HG02623 (cell line): Measurements from ENCODE around the gene GPR132.
A peak's percentile ranks its signal among the peaks of the same experiment; 100 is the strongest.
"Not testable (repeated sequence)": the region's sequence is repeated elsewhere in the genome, so short reads cannot be mapped to it uniquely, and the experiment has no call there.

Experiments
- ATAC-seq: cut with Tn5 transposase; IDR thresholded peaks from one replicate; pipeline ENCODE4 v1.9.1; 2021; ENCODE audit warnings: moderate library complexity; ENCODE audit not compliant: unreplicated experiment

The GPR132 gene

DNA sequence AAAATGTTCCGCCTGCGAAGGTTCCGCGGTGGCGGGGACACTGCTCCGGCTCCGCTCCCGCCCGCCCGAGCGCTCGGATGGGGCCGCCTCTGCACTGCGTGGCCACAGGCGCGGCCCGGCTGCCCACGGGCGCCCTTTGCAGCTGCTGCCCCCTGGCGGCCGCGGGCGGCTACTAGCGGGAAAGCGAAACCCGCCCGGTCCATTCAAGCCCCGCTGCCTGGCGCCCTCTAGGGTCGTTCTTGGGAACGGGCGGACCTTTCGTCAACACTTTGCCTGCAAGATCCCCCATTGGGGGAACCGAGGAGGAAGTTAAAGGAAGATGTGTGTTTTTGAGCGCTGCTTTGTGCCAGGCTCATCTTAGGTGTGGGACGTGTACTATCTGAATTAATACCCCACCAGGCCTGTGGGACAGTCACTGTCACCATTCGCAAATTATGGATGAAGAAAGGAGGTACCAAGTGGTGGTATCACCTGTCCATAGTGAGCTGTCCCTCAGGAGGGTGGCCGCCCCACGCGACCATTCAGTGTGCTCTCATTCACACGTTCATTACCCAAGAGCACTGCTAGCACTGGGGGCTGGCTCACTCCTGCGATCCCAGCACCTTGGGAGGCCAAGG lies 19.4 kb downstream of the GPR132 start:
- ATAC-seq = peak; percentile 67

GRCh38 chr14:105043641-105044040 lies 21.6 kb downstream of the GPR132 start:
- no peak for ATAC-seq

GRCh38 chr14:105042813-105043212 lies 22.4 kb downstream of the GPR132 start:
- no peak for ATAC-seq

DNA sequence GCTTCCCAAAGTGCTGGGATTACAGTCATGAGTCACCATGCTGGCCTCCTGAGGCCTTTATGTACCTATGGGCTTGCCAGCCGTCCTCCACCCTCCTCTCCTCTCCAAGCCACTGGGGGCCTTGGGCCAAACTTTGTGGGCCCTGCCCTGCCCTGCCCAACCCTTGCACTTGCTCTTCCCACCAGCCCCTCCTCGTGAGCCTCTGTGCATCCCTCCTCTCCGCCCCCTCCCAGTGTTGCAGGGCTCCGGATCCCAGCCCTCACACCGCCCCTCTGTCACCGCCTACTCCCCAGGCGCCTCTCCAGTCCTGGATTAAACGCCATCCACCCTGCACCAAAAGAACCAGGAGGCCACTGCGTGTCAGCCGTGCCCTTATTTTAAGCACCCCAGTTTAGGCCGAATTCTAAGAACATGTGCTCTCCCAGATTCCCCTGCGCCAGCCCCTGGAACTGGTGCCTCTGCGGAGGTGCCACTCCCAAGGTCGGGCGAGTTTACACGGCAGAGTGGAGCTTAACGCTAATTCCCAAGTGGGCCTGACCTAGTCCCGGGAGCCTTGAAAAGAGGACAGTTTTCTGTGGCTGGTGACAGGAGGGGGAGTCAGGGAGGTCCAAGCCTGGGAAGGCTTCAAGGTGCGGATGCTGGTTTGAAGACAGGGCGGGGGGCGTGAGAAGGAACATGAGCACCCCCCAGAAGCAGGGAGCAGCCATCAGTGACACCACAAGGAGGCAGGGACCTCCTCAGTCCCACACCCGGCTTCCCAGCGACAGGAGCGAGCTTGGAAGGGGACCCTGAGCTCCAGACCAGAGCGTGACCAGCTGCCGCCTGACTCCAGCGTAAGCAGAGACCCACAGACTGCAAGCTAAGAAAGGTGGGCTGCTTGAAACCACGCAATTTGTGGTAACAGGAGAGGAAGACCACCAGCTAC lies 23.1 kb downstream of the GPR132 start:
- no peak for ATAC-seq

GRCh38 chr14:105039458-105040205 lies 25.6 kb downstream of the GPR132 start:
- ATAC-seq = no peak

DNA sequence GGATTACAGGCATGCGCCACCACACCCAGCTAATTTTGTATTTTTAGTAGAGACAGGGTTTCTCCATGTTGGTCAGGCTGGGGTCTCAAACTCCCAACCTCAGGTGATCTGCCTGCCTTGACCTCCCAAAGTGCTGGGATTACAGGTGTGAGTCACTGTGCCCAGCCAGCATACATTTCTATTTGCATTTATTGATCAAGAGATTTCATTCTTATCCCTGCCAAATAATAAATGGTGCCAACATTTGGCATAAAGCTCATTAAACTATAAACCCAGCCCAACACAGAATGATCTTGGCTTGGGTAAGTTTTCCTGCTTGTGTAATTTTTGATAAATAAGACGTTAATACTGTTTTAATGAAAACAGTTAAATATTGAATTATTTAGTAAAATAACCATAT lies 29.6 kb downstream of the GPR132 start:
- not testable (repeated sequence) for ATAC-seq

GRCh38 chr14:105034315-105035039 lies 30.8 kb downstream of the GPR132 start:
- no peak for ATAC-seq

DNA sequence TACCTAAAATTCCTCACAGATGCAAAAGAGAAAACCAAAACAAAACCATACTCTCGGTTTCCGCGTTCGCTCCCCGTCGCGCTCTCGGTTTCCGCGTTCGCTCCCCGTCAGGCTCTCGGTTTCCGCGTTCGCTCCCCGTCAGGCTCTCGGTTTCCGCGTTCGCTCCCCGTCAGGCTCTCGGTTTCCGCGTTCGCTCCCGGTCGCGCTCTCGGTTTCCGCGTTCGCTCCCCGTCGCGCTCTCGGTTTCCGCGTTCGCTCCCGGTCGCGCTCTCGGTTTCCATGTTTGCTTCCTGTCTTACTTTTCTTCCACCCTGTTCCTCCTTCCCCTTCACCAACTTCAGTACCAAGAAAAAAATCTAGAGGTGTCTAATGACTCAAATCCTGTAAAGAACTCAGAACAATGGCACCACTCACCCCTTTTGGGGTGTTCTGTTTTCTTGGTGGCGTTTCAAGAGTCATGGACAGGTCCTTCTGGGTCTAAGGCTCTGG lies 31.8 kb downstream of the GPR132 start:
- not testable (repeated sequence) for ATAC-seq

- ATAC-seq = not testable (repeated sequence)
Observed at GRCh38 chr14:105032451-105032901, 32.8 kb downstream of the GPR132 start.

- ATAC-seq = no peak
Observed at GRCh38 chr14:105030836-105031396, 34.3 kb downstream of the GPR132 start.

DNA sequence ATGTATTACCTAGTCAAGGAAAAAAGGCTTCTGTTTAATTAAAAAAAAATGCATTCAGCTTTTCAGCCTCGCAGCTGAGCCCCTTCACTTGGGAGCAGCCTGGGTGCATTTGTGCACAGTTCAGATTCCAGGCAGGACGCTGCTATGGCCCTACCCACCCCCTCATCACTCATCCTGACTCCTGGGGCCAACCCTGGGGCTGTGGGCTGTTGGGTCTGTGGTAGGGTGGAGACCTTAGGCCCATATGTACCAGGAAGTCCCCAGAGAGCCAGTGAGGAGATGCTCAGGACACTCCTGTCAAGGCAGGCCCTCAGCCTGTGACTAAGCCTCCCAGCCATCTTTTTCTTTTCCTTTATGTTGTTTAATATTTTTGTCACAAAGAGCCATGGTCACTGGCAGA lies 35.0 kb downstream of the GPR132 start:
- ATAC-seq = no peak

- no peak for ATAC-seq
Observed at GRCh38 chr14:105029402-105029801, 35.8 kb downstream of the GPR132 start.

DNA sequence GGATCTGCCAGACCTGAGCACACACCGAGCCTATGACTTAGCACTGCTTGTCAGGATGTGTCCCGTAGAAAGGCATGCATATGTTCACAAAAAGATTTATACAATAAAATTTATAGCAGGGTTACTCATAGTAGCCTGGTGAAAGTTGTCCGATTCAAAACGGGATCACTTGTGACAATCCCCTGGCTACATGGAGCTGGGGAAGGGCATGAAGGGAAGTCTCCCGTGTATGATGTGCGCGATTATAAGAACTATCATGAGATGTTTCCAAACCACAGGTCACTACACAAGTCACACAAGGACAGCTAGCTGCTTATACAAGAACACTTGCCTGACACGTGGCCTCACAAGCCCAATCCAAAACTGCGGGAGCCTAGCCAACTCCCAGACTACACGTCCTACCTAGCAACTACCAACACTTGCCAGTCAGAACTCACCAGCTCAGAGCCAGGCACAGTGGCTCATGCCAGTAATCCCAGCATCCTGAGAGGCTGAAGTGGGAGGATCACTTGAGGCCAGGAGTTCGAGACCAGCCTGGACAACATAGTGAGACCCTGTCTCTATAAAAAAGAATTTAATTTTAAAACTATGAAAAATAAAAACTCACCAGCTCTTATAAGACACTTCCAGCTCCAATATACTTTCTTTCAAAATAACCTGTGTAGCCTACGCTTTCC lies 36.8 kb downstream of the GPR132 start:
- ATAC-seq = no peak

DNA sequence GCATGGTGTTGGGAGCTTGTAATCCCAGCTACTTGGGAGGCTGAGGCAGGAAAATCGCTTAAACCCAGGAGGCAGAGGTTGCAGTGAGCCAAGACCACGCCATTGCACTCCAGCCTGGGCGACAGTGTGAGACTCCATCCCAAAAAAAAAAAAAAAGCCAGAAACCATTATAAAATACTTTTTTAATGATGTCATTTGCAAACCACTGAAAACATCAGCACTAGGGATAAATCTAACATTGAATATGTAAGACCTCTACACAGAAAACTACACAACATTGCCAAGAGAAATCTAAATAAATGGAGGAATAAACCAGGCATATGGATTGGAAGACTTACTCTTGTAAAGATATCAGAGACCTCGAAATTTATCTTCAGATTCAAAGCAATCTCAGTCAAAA lies 37.5 kb downstream of the GPR132 start:
- not testable (repeated sequence) for ATAC-seq

DNA sequence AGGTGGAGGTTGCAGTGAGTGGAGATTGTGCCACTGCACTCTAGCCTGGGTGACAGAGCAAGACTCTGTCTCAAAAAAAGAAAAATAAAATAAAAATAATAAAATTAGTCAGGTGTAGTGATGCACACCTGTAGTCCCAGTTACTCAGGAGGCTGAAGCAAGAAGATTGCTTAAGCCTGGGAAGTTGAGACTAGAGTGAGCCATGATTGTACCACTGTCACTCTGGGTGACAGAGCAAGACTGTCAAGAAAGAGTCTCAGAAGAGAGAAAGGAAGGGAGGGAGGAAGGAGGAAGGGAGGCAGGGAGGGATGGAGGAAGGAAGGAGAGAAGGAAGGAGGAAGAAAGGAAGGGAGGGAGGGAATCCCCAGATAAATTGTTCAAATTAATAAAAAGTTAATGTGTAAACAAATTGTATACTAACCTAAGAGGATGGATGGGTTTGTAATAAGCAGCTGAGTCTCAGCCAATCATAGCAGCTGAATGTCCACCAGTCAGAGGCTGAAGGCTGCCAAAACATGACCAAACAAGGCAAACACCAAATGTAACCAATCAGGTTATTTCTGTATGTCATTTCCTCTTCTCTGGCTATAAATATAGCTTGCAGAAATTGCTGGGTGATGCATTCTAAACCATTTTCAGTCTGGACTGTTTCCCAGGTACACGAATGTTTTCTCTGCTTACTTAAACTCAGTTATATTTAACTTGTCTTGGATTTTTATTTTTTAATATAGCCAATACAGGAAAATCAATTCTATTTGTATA lies 38.2 kb downstream of the GPR132 start:
- ATAC-seq = no peak

- ATAC-seq = no peak
Observed at GRCh38 chr14:105026033-105026785, 39.0 kb downstream of the GPR132 start.

DNA sequence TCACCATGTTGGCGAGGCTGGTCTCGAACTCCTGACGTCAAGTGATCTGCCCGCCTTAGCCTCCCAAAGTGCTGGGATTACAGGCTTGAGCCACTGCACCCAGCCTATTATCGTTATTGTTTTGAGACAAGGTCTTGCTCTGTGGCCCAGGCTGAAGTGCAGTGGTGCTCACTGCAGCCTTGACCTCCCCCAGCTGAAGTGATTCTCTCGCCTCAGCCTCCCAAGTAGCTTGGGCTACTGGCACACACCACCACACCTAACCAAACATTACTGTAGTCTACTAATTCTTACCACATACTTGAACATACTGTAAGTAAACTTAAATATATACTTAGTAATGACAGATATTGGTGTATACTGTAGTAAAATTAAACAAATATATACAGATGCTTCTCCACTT lies 39.8 kb downstream of the GPR132 start:
- ATAC-seq = no peak

DNA sequence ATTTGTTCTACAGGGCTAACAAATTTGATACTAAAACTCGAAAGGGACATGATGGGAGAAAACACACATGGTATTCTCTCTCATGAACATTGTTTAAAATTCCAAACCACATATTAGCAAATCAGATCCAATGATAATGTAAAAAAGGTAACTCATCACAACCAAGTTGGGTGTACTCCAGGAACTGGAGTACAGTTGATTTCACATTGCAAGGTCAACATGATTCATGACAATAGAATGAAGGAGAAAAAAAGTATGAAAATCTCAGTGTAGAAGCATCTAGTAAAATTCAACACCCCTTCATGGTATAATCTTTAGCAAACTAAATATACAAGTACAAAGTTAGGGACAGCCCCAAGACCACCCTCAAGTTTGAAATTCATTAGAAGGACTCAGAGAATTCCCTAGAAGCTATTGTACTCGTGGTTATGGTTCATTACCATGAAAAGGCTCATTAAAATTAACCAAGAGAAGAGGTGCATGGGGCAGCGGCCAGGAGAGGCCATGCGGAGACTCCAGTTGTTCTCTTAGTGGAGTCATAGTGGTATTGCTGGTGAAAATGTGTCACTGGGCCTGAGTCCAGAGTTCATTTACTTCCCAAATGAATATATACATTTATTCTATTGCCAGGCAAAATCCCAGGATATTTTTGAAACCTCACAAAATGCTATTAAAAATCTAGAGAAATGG lies 41.3 kb downstream of the GPR132 start:
- ATAC-seq = no peak
